Heart left ventricle (tissue), 13 donors: ENCODE data around the gene RNF130.

Experiments
- POLR2A ChIP-seq, 2 donors: fragments of 450-650 bp; IDR thresholded peaks; one replicate each; pipeline ENCODE4 v1.6.1; 2017; ENCODE audit warnings: antibody characterized with exemption in 2 of 2, mild to moderate bottlenecking in 2 of 2, moderate library complexity in 2 of 2
- TF ChIP-seq, protein P1 (sequence below), 12 donors: fragments of 200-600 bp; sonication (generic) in 4 of 12; IDR thresholded peaks; one replicate each; pipeline versions ENCODE4 v1.5.0 to v1.8.0; 2018 to 2022; ENCODE audit warnings: antibody characterized with exemption in 12 of 12, mild to moderate bottlenecking in 5 of 12
- donor health status: ischemic (EF 13 %, LVEDD 7.1; RV severe dilation, severe dysfunction).
- donor health status: DM: no; HTN: yes; CAD: no.
- donor health status: DM: no; HTN: no; CAD: no.
- donor health status: ischemic (EF 25% LVEDD 6.9; RV normal size, moderate dysfunction).
- donor health status: ischemic (EF 25% LVEDD 5.7; RV mildly dilated, moderate dysfunction).
- donor health status: ischemic (EF 35%, LVEDD 5.7; RV mildly dilated, moderate dysfunction).
- donor health status: nonischemic (EF 11% LVEDD 7.7; RV severe dilation, severe dysfunction).
- donor health status: DM: yes; HTN: yes; CAD: no.
- donor health status: PGD.
- donor health status: ischemic (EF 29% LVEDD 5.4; RV normal size, mild dysfunction).
- donor health status: nonischemic (EF 23%, LVEDD 6.1; RV moderate dilation, normal function).

- TF ChIP-seq, protein P1, sequence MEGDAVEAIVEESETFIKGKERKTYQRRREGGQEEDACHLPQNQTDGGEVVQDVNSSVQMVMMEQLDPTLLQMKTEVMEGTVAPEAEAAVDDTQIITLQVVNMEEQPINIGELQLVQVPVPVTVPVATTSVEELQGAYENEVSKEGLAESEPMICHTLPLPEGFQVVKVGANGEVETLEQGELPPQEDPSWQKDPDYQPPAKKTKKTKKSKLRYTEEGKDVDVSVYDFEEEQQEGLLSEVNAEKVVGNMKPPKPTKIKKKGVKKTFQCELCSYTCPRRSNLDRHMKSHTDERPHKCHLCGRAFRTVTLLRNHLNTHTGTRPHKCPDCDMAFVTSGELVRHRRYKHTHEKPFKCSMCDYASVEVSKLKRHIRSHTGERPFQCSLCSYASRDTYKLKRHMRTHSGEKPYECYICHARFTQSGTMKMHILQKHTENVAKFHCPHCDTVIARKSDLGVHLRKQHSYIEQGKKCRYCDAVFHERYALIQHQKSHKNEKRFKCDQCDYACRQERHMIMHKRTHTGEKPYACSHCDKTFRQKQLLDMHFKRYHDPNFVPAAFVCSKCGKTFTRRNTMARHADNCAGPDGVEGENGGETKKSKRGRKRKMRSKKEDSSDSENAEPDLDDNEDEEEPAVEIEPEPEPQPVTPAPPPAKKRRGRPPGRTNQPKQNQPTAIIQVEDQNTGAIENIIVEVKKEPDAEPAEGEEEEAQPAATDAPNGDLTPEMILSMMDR (IDR thresholded peaks at IDR 0.05), result no peak
- TF ChIP-seq POLR2A (IDR thresholded peaks at IDR 0.05), result no peak
Measured at GRCh38 chr5:180119031-180119902, 47.7 kb upstream of the RNF130 start.
